Neural crest cell (in vitro differentiated cells): ENCODE data around the gene LDAH. TPM values are rescaled to one million over a fixed set of nuclear protein-coding genes. Genes with fewer than 3 reads are reported as not detected.

ENCODE experiments used
- DNase-seq: peaks from one replicate; pipeline ENCODE4 v3.0.0; 2021; ENCODE audit warnings: low read depth, mixed read lengths, low spot score
- H3K27ac Mint-ChIP-seq: one replicate; pipeline ENCODE4 v1.8.0; 2021; ENCODE audit warnings: mild to moderate bottlenecking, mixed read lengths; ENCODE audit not compliant: unreplicated experiment
- H3K27me3 Mint-ChIP-seq: 2 replicates; pipeline ENCODE4 v1.8.0; 2021; ENCODE audit warnings: low read depth, mild to moderate bottlenecking, mixed read lengths
- H3K36me3 Mint-ChIP-seq: 2 replicates; pipeline ENCODE4 v1.8.0; 2021; ENCODE audit warnings: low read depth, mild to moderate bottlenecking, mixed read lengths
- H3K4me1 Mint-ChIP-seq: 2 replicates; pipeline ENCODE4 v1.8.0; 2021; ENCODE audit warnings: mixed read lengths
- H3K4me3 Mint-ChIP-seq: one replicate; pipeline ENCODE4 v1.8.0; 2021; ENCODE audit warnings: mild to moderate bottlenecking, mixed read lengths
- H3K9me3 Mint-ChIP-seq: 2 replicates; pipeline ENCODE4 v1.8.0; 2021; ENCODE audit warnings: mixed read lengths
- total RNA-seq: library from RNA; stranded (reverse); gene quantifications from 2 replicates; pipeline ENCODE4 v1.2.1, GENCODE V29; 2021
- TF ChIP-seq, protein P1 (sequence below): fragments of 200-600 bp; sonication (generic); conservative IDR thresholded peaks from 2 replicates; pipeline ENCODE4 v1.5.0; 2021; ENCODE audit warnings: antibody characterized with exemption, mild to moderate bottlenecking

Gene LDAH
- total RNA-seq, 1 donor from 2014 or later: 49.7 TPM

GRCh38 chr2:20759487-20759886, 63.4 kb downstream of the LDAH start:
- no peak for DNase-seq
- Mint-ChIP-seq H3K4me3 (no peak overlapping the region), H3K4me1 (no peaks in the 10 kb centered on the region), H3K9me3 (no peaks in the 10 kb centered on the region), H3K27me3 (no peaks in the 10 kb centered on the region), H3K36me3 (peaks cover 7% of the 10 kb centered on the region), H3K27ac (no peak overlapping the region)
- TF ChIP-seq, protein P1, sequence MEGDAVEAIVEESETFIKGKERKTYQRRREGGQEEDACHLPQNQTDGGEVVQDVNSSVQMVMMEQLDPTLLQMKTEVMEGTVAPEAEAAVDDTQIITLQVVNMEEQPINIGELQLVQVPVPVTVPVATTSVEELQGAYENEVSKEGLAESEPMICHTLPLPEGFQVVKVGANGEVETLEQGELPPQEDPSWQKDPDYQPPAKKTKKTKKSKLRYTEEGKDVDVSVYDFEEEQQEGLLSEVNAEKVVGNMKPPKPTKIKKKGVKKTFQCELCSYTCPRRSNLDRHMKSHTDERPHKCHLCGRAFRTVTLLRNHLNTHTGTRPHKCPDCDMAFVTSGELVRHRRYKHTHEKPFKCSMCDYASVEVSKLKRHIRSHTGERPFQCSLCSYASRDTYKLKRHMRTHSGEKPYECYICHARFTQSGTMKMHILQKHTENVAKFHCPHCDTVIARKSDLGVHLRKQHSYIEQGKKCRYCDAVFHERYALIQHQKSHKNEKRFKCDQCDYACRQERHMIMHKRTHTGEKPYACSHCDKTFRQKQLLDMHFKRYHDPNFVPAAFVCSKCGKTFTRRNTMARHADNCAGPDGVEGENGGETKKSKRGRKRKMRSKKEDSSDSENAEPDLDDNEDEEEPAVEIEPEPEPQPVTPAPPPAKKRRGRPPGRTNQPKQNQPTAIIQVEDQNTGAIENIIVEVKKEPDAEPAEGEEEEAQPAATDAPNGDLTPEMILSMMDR: no peak

- Mint-ChIP-seq H3K4me3 (no peak overlapping the region), H3K27me3 (no peaks in the 10 kb centered on the region), H3K36me3 (peaks cover 7% of the 10 kb centered on the region), H3K27ac (no peak overlapping the region), H3K9me3 (no peaks in the 10 kb centered on the region), H3K4me1 (no peaks in the 10 kb centered on the region)
- DNase-seq: no peak
- TF ChIP-seq, protein P1: no peak
Observed at GRCh38 chr2:20758997-20759396, 63.9 kb downstream of the LDAH start.

DNA sequence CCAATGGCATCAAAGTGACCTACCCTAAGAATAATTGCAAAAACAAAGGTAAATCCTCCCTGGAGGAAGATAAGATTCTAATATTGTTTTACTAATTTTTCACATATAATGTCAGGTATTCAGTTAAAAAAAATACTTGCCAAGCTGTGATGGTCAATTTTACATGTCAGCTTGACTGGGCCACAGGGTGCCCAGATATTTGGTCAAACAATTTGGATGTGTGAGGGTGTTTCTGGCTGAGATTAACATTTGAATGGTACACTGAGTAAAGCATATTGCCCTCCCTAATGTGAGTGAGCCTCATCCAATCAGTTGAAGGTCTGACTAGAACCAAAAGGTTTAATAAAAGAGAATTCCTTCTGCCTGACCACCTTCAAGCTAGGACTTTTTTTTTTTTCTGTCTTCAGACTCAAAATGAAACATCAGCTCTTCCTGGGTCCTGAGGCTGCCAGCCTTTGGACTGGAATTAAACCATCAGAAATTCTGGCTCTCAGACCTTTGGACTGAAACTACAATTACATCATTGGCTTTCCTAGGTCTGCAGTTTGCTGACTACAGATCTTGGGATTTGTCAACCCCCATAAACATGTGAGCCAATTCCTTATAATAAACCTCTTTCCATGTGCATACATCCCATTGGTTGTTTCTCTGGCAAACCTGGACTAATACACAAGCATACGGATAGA, 65.4 kb downstream of the LDAH start:
- H3K36me3 Mint-ChIP-seq: peaks cover 13% of the 10 kb centered on the region

DNA sequence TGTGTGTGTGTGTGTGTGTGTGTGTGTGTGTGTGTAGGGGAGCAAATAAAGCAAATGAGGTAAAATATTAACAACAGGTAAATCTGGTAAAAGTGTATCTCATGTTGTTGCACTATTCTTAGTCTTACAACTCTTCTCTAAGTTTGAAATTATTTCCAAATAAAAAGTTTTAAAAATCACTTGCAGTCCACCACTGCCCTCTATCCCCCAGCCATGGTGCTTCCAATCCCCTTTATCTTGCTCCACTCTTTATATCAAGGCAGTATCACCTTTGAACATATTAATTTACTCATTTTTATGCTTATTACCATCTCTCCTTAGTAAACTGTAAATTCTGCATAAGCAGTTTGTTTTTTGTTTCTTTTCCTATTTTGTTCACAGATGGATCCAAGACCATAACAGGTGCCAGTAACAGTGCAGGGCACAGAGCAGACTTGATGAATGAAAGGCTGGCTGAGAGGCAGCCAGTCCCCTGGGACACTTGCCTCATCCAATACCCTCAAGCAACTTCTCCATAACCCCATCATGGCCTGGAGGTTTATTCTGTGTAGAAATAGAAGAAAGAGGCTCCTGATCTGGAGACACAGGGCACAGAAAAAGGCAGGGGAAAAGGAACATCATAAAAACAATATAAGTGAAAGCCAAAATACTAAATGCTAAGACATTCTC, 67.6 kb downstream of the LDAH start:
- Mint-ChIP-seq H3K36me3 (peaks cover 15% of the 10 kb centered on the region), H3K4me3 (no peak overlapping the region), H3K27me3 (no peaks in the 10 kb centered on the region), H3K9me3 (no peaks in the 10 kb centered on the region), H3K27ac (no peak overlapping the region), H3K4me1 (no peaks in the 10 kb centered on the region)
- DNase-seq: no peak
- TF ChIP-seq, protein P1: no peak

More for the DNA sequence above, 65.4 kb downstream of the LDAH start:
- Mint-ChIP-seq H3K4me3 (no peak overlapping the region), H3K27ac (no peak overlapping the region), H3K27me3 (no peaks in the 10 kb centered on the region), H3K4me1 (no peaks in the 10 kb centered on the region), H3K9me3 (no peaks in the 10 kb centered on the region)
- no peak for DNase-seq
- TF ChIP-seq, protein P1: no peak

GRCh38 chr2:20752293-20752692, 70.6 kb downstream of the LDAH start:
- Mint-ChIP-seq H3K4me3 (no peak overlapping the region), H3K9me3 (no peaks in the 10 kb centered on the region), H3K27me3 (no peaks in the 10 kb centered on the region), H3K27ac (no peak overlapping the region), H3K4me1 (no peaks in the 10 kb centered on the region), H3K36me3 (peaks cover 14% of the 10 kb centered on the region)
- TF ChIP-seq, protein P1: no peak
- DNase-seq: no peak
